Thoracic aorta (tissue), 2 donors: ENCODE measurements around the gene DMAC1. TPM values are rescaled to one million over a fixed set of nuclear protein-coding genes. Genes with fewer than 3 reads are reported as not detected.

ENCODE experiments used
- ATAC-seq: fragments of 150-250 bp; one replicate; pipeline ENCODE4 v1.8.0; 2017; ENCODE audit warnings: low read depth; ENCODE audit not compliant: insufficient number of reproducible peaks, low FRiP score
- DNase-seq: peaks from one replicate; pipeline ENCODE4 v3.0.0-alpha.2; 2020; ENCODE audit warnings: low spot score
- H3K27ac ChIP-seq, 2 donors: fragments of 200-600 bp; sonication (generic); 1 replicate in 1 of 2; 2 replicates in 1 of 2; pipeline ENCODE4 v1.5.1; 2016; ENCODE audit warnings: mild to moderate bottlenecking in 2 of 2, moderate library complexity in 2 of 2
- H3K27me3 ChIP-seq: fragments of 200-600 bp; sonication (generic); replicated peaks from 2 replicates; pipeline ENCODE4 v1.6.0; 2016; ENCODE audit warnings: mild to moderate bottlenecking; ENCODE audit not compliant: insufficient read depth
- H3K36me3 ChIP-seq: fragments of 200-600 bp; sonication (generic); one replicate; pipeline ENCODE4 v1.5.1; 2016
- H3K4me1 ChIP-seq, 2 donors: fragments of 200-600 bp; sonication (generic); 1 replicate in 1 of 2; 2 replicates in 1 of 2; pipeline versions ENCODE4 v1.5.1 to v1.6.0; 2016; ENCODE audit warnings: low read depth in 2 of 2, mild to moderate bottlenecking in 1 of 2; ENCODE audit not compliant: control insufficient read depth in 1 of 2
- H3K4me3 ChIP-seq: fragments of 200-600 bp; sonication (generic); 2 replicates; pipeline ENCODE4 v1.5.1; 2016; ENCODE audit warnings: mild to moderate bottlenecking
- H3K9me3 ChIP-seq: fragments of 200-600 bp; sonication (generic); 2 replicates; pipeline ENCODE4 v1.5.1; 2016
- total RNA-seq, 2 donors: library from RNA; depleted of rRNA; stranded (reverse); fragments of >200 nt; gene quantifications; one replicate each; pipeline versions ENCODE4 v1.1.0 to v1.2.3, GENCODE V29; 2016
- TF ChIP-seq, protein P1 (sequence below): fragments of 200-600 bp; sonication (generic); IDR thresholded peaks from one replicate; pipeline ENCODE4 v1.5.1; 2019; ENCODE audit warnings: antibody characterized with exemption

The DMAC1 gene
- total RNA-seq, 2 donors from 2014 or later: 9.7 to 14.9 TPM

DNA sequence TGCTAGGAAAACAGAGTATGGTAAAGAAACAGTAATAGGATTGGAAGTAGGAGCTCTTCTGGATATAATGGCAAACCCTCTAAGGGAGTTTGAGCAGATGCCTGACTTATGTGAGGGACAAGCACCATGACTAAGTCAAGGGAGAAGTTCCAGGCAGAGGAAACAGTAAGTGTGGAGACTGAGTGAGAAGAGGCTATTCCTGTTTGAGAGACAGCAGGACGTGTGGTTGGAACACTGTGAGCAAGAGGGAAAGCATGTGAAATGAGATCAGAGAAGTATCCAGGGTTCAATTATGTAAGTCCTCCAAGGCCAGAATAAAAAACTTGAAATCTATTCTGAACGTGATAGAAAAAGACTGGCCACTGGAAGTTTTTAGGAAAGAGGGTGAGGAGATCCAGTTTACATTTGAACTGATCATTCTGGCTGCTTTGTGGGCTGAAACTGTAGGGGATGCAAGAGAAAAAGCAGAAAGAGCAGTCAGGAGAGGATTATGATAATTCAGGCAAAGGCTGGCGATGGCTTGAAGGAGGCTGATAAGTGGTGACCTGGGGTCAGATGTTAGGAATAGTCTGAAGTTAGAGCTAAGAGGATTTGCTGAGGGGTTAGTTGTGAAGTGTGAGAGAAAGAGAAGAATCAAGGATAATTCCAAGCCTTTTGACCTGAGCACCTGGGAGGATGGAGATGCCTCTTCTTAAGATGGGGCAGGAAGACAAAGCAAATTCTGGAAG, 19.2 kb downstream of the DMAC1 start:
- Histone ChIP-seq H3K27ac (no peak overlapping the region), H3K9me3 (no peaks in the 10 kb centered on the region), H3K36me3 (no peaks in the 10 kb centered on the region), H3K4me1 (no peaks in the 10 kb centered on the region), H3K27me3 (no peaks in the 10 kb centered on the region), H3K4me3 (no peak overlapping the region)
- TF ChIP-seq, protein P1, sequence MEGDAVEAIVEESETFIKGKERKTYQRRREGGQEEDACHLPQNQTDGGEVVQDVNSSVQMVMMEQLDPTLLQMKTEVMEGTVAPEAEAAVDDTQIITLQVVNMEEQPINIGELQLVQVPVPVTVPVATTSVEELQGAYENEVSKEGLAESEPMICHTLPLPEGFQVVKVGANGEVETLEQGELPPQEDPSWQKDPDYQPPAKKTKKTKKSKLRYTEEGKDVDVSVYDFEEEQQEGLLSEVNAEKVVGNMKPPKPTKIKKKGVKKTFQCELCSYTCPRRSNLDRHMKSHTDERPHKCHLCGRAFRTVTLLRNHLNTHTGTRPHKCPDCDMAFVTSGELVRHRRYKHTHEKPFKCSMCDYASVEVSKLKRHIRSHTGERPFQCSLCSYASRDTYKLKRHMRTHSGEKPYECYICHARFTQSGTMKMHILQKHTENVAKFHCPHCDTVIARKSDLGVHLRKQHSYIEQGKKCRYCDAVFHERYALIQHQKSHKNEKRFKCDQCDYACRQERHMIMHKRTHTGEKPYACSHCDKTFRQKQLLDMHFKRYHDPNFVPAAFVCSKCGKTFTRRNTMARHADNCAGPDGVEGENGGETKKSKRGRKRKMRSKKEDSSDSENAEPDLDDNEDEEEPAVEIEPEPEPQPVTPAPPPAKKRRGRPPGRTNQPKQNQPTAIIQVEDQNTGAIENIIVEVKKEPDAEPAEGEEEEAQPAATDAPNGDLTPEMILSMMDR: no peak
- ATAC-seq (no peak), DNase-seq (no peak)

DNA sequence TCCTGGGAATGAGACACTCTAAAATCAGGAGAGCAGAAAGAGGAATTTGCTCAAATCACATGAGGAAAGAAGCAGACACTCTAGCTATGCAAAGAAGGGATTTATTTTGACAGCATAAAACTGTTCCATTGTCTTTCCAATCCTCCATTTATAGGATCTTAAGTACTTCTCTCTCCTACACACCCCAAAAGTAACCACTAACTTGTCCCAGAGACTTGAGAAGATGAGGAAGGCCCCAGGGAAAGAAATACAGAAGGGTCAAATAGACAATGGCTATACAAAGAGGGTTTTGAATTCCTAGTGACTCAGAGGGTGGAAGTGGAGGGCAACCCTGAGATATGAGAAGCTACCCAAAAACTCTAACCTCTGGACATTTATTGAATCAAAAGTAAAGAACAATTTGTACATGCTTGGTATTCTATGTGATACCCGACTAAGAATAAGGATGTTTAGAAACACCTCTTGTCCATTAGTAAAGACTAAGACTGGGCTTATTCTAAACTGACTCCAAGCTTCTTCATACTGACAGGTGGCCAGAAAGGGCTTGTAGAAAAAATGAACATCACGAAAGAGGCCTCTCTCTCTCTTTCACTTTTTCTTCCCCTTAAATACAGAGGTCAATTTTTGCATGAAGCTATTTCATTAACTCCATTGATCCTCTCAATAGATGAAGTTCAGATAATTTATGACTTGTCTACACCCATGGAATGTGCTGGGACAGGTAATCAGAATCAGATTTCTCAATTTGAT, 20.6 kb downstream of the DMAC1 start:
- TF ChIP-seq, protein P1: no peak
- no peaks in the 10 kb centered on the region for H3K9me3 ChIP-seq
- H3K4me1 ChIP-seq: no peaks in the 10 kb centered on the region
- ATAC-seq (no peak), DNase-seq (no peak)
- no peaks in the 10 kb centered on the region for H3K36me3 ChIP-seq
- H3K27ac ChIP-seq: no peak overlapping the region
- no peak overlapping the region for H3K4me3 ChIP-seq
- no peaks in the 10 kb centered on the region for H3K27me3 ChIP-seq

DNA sequence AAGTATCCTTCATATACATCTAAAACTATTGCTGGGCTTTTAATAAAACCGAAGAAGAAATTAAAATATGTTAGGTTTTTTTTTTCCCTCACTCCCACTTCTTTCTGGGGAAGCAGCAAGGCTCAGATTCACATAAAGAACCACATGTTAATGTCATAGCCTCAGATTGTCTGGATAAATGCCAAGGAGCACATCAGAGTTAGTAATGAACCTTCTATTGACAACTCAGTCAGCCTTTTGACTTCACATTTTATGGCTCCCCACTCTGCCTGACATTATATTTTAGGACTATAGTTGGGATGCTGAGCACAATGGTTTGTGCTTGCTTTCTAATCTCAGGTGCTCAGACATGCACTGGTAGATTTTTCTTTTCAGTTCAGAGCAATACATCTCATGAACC, 21.8 kb downstream of the DMAC1 start:
- no peaks in the 10 kb centered on the region for H3K27me3 ChIP-seq
- DNase-seq (no peak), ATAC-seq (no peak)
- no peaks in the 10 kb centered on the region for H3K4me1 ChIP-seq
- TF ChIP-seq, protein P1: no peak
- H3K9me3 ChIP-seq: no peaks in the 10 kb centered on the region
- no peak overlapping the region for H3K4me3 ChIP-seq
- H3K27ac ChIP-seq: no peak overlapping the region
- H3K36me3 ChIP-seq: no peaks in the 10 kb centered on the region

DNA sequence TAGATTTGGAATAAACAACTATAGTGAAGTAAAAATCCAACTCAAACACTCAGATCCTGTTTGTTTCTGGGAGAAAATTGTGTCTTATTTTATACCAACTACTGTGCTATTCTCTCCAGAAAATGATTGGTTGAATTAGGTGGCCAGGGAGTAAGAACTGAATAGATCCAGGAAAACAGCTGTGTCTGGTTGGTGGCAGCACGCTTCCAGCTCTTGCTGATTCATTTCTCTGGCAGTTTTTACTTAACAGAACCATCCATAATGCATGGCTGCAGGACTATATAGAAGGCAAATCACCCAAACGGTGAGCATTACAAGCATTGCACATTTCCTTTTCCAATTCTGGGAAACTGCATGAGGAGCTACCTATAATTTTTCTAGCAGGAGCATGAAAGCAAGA, 29.5 kb downstream of the DMAC1 start:
- no peaks in the 10 kb centered on the region for H3K9me3 ChIP-seq
- H3K36me3 ChIP-seq: no peaks in the 10 kb centered on the region
- H3K4me3 ChIP-seq: no peak overlapping the region
- ATAC-seq: no peak
- H3K27me3 ChIP-seq: no peaks in the 10 kb centered on the region
- no peak overlapping the region for H3K27ac ChIP-seq
- DNase-seq: no peak
- TF ChIP-seq, protein P1: no peak
- no peaks in the 10 kb centered on the region for H3K4me1 ChIP-seq

DNA sequence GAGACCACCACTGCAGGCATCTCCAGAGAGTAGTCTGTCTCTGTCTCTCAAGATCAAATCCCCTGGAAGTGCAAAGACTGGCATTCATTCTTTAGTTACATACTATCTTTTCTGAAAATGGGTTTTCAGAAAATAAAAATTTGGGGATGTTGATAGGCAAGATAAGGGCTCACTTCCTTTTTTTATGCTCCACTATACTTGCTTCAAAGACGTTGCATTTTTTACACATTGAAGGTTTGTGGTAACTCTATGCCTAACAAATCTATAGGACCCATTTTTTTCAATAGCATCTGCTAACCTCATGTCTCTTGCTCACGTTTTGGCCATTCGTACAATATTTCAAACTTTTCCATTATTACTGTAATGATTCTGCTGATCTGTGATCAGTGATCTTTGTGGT, 37.0 kb downstream of the DMAC1 start:
- TF ChIP-seq, protein P1: no peak
- Histone ChIP-seq H3K36me3 (no peaks in the 10 kb centered on the region), H3K4me3 (no peak overlapping the region), H3K27me3 (no peaks in the 10 kb centered on the region), H3K27ac (no peak overlapping the region), H3K4me1 (no peaks in the 10 kb centered on the region), H3K9me3 (no peaks in the 10 kb centered on the region)
- no peak for ATAC-seq
- no peak for DNase-seq
